Naive B cell (primary cell): ENCODE data around the gene ABCD1. TPM values are rescaled to one million over a fixed set of nuclear protein-coding genes. Genes with fewer than 3 reads are reported as not detected.

Experiments
- ATAC-seq, 2 donors: fragments of 150-1000 bp; cut with Tn5 transposase; 2 replicates each; pipeline ENCODE4 v1.10.0; 2021; ENCODE audit warnings: low read depth in 2 of 2, mild to moderate bottlenecking in 2 of 2, moderate library complexity in 2 of 2
- DNase-seq: peaks from one replicate; pipeline ENCODE4 v3.0.0; 2022
- H3K27ac Mint-ChIP-seq, 6 donors: one replicate each; pipeline ENCODE4 v1.8.0; 2020 to 2022; ENCODE audit warnings: mild to moderate bottlenecking in 6 of 6, mixed read lengths in 6 of 6, moderate library complexity in 5 of 6, inconsistent platforms in 2 of 6
- H3K27me3 Mint-ChIP-seq, 3 donors: one replicate each; pipeline ENCODE4 v1.8.0; 2021 to 2022; ENCODE audit warnings: mixed read lengths in 3 of 3, mild to moderate bottlenecking in 1 of 3
- H3K36me3 Mint-ChIP-seq, 2 donors: one replicate each; pipeline ENCODE4 v1.8.0; 2020 to 2022; ENCODE audit warnings: mixed read lengths in 2 of 2, inconsistent platforms in 1 of 2, mild to moderate bottlenecking in 1 of 2
- H3K4me1 Mint-ChIP-seq, 3 donors: one replicate each; pipeline ENCODE4 v1.8.0; 2020 to 2022; ENCODE audit warnings: mixed read lengths in 3 of 3, inconsistent platforms in 1 of 3, mild to moderate bottlenecking in 1 of 3, moderate library complexity in 1 of 3
- H3K4me3 Mint-ChIP-seq, 8 donors: one replicate each; pipeline ENCODE4 v1.8.0; 2020 to 2022; ENCODE audit warnings: mild to moderate bottlenecking in 8 of 8, mixed read lengths in 8 of 8, moderate library complexity in 8 of 8, inconsistent platforms in 2 of 8
- H3K9me3 Mint-ChIP-seq, 7 donors: one replicate each; pipeline ENCODE4 v1.8.0; 2020 to 2022; ENCODE audit warnings: mixed read lengths in 7 of 7, mild to moderate bottlenecking in 5 of 7, inconsistent platforms in 2 of 7, moderate library complexity in 1 of 7
- polyA plus RNA-seq, 6 donors: library from polyadenylated mRNA; unstranded; fragments of 300-500 nt; fragmentation: Illumina TruSeq; gene quantifications; one replicate each; pipeline ENCODE4 v1.2.3, GENCODE V29; 2021; ENCODE audit warnings: low read depth in 6 of 6

ABCD1 gene
- polyA plus RNA-seq, 6 donors from 2014 or later = 2.2 to 6.2 (median 5.2) TPM

DNA sequence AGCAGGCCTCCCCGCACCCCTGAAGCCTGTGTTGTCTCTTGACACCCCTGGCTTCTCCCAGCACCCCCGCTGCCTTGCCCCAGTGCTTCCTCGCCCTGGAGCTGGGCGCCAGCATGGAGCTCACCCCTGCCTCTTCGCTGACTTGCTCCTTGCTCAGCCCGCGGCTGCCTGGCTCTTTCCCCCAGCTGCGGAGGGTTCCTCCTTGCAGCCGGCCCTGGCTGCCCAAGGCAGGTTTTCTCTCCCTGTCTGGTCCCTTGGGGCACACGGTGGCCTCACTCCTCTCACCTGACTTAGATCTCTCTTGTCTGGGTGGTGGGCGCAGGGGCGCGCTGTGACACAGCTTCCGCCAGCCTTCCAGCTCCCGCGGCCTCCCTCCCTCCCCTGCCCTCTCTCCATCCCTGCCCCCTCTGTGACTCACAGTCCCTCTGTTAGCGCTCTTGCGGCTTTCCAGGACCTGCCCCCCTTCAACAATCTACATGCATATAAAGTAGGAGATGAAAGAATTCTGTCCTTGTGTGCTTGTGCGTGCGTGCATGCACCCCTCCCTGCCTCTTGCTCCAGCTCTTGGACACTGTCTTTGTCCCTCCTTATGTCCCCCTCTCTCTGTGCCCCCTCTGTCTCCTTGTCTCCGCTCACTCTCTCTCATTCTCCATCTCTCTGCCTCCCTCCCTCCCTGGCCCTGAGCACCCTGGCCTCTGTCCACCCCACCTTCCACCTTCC, 41.6 kb downstream of the ABCD1 start:
- ATAC-seq (no peak), DNase-seq (no peak)
- Mint-ChIP-seq H3K27ac (no peak overlapping the region), H3K9me3 (no peaks in the 10 kb centered on the region), H3K4me1 (peaks cover 11 to 22% (median 12%) of the 10 kb centered on the region in 3 donors), H3K4me3 (peak overlapping the region in 1 of 8 donors; percentile 15), H3K27me3 (peaks cover 0 to 13% (median 0%) of the 10 kb centered on the region in 3 donors), H3K36me3 (no peaks in the 10 kb centered on the region)

GRCh38 chrX:153766871-153767673, 42.4 kb downstream of the ABCD1 start:
- DNase-seq (no peak), ATAC-seq (no peak)
- H3K27me3 Mint-ChIP-seq = peaks cover 0 to 13% (median 0%) of the 10 kb centered on the region in 3 donors
- H3K4me3 Mint-ChIP-seq = no peak overlapping the region
- H3K4me1 Mint-ChIP-seq = peaks cover 11 to 22% (median 12%) of the 10 kb centered on the region in 3 donors
- no peaks in the 10 kb centered on the region for H3K36me3 Mint-ChIP-seq
- H3K27ac Mint-ChIP-seq = no peak overlapping the region
- no peaks in the 10 kb centered on the region for H3K9me3 Mint-ChIP-seq

DNA sequence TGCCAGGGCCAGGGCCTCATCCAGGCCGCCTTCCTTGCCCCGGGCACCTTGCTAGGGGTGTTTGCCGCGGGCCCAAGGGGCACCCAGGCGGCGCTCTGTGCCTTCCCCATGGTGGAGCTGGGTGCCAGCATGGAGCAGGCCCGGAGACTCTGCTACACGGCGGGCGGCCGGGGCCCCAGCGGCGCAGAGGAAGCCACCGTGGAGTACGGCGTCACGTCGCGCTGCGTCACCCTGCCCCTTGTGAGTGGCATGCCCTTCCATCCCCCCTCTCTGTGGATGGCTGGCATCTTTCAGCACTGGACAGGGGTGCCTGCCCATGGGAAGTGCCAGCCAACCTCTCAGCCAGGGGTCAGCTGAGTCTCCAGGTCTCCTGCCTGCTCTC, 43.0 kb downstream of the ABCD1 start:
- Mint-ChIP-seq H3K9me3 (no peaks in the 10 kb centered on the region), H3K27me3 (peaks cover 0 to 13% (median 0%) of the 10 kb centered on the region in 3 donors), H3K4me3 (no peak overlapping the region), H3K4me1 (peaks cover 11 to 22% (median 12%) of the 10 kb centered on the region in 3 donors), H3K36me3 (no peaks in the 10 kb centered on the region), H3K27ac (no peak overlapping the region)
- DNase-seq (no peak), ATAC-seq (no peak)

- no peaks in the 10 kb centered on the region for H3K36me3 Mint-ChIP-seq
- DNase-seq (no peak), ATAC-seq (no peak)
- no peak overlapping the region for H3K4me3 Mint-ChIP-seq
- no peak overlapping the region for H3K27ac Mint-ChIP-seq
- no peaks in the 10 kb centered on the region for H3K9me3 Mint-ChIP-seq
- peaks cover 9 to 22% (median 11%) of the 10 kb centered on the region in 3 donors for H3K4me1 Mint-ChIP-seq
- peaks cover 0 to 13% (median 0%) of the 10 kb centered on the region in 3 donors for H3K27me3 Mint-ChIP-seq
Measured at GRCh38 chrX:153768311-153769157, 43.9 kb downstream of the ABCD1 start.

GRCh38 chrX:153769158-153769864, 44.7 kb downstream of the ABCD1 start:
- Mint-ChIP-seq H3K4me3 (no peak overlapping the region), H3K27me3 (peaks cover 0 to 13% (median 0%) of the 10 kb centered on the region in 3 donors), H3K27ac (no peak overlapping the region), H3K9me3 (no peaks in the 10 kb centered on the region), H3K4me1 (peaks cover 6 to 16% (median 7%) of the 10 kb centered on the region in 3 donors), H3K36me3 (no peaks in the 10 kb centered on the region)
- DNase-seq (no peak), ATAC-seq (no peak)

DNA sequence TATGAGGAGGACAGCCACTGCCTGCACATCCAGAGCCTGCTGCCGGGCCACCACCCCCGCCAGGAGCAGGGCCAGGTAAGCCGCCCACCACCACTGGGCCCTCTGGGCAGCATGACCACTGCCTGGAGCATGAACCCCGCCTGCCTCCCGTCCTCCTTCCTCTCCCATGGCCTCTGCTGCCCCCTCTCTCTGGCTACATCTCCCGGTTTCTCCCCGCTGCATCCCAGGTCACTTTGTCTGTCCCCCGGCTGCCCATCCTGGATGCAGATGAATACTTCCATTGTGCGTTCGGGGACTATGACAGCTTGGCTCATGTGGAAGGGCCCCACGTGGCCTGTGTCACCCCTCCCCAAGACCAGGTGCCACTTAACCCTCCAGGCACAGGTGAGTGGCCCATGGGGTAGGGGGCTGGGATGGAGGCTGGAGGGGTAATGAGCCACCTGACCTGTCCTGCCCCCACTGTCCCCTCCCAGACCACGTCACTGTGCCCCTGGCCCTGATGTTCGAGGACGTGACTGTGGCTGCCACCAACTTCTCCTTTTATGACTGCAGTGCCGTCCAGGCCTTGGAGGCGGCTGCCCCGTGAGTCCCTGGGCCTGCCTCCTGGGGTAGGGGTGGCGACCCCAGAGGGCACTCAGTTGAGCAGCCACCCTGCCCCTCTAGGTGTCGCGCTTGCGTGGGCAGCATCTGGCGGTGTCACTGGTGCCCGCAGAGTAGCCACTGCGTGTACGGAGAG, 45.4 kb downstream of the ABCD1 start:
- Mint-ChIP-seq H3K27ac (peak overlapping the region in 1 of 6 donors; percentile 95), H3K27me3 (peaks cover 0 to 13% (median 0%) of the 10 kb centered on the region in 3 donors), H3K4me1 (peaks cover 6 to 16% (median 7%) of the 10 kb centered on the region in 3 donors), H3K9me3 (no peaks in the 10 kb centered on the region), H3K4me3 (no peak overlapping the region), H3K36me3 (no peaks in the 10 kb centered on the region)
- ATAC-seq (no peak), DNase-seq (no peak)

- no peak overlapping the region for H3K4me3 Mint-ChIP-seq
- H3K4me1 Mint-ChIP-seq = peaks cover 6 to 16% (median 7%) of the 10 kb centered on the region in 3 donors
- peaks cover 0 to 13% (median 0%) of the 10 kb centered on the region in 3 donors for H3K27me3 Mint-ChIP-seq
- no peaks in the 10 kb centered on the region for H3K9me3 Mint-ChIP-seq
- ATAC-seq = no peak
- no peak for DNase-seq
- H3K27ac Mint-ChIP-seq = no peak overlapping the region
- no peaks in the 10 kb centered on the region for H3K36me3 Mint-ChIP-seq
Measured at GRCh38 chrX:153770601-153771414, 46.2 kb downstream of the ABCD1 start.

GRCh38 chrX:153771415-153772315, 47.0 kb downstream of the ABCD1 start:
- no peaks in the 10 kb centered on the region for H3K9me3 Mint-ChIP-seq
- no peak overlapping the region for H3K4me3 Mint-ChIP-seq
- DNase-seq (no peak), ATAC-seq (no peak)
- no peak overlapping the region for H3K27ac Mint-ChIP-seq
- peaks cover 0 to 9% (median 2%) of the 10 kb centered on the region in 3 donors for H3K4me1 Mint-ChIP-seq
- peaks cover 0 to 8% (median 0%) of the 10 kb centered on the region in 3 donors for H3K27me3 Mint-ChIP-seq
- no peaks in the 10 kb centered on the region for H3K36me3 Mint-ChIP-seq

DNA sequence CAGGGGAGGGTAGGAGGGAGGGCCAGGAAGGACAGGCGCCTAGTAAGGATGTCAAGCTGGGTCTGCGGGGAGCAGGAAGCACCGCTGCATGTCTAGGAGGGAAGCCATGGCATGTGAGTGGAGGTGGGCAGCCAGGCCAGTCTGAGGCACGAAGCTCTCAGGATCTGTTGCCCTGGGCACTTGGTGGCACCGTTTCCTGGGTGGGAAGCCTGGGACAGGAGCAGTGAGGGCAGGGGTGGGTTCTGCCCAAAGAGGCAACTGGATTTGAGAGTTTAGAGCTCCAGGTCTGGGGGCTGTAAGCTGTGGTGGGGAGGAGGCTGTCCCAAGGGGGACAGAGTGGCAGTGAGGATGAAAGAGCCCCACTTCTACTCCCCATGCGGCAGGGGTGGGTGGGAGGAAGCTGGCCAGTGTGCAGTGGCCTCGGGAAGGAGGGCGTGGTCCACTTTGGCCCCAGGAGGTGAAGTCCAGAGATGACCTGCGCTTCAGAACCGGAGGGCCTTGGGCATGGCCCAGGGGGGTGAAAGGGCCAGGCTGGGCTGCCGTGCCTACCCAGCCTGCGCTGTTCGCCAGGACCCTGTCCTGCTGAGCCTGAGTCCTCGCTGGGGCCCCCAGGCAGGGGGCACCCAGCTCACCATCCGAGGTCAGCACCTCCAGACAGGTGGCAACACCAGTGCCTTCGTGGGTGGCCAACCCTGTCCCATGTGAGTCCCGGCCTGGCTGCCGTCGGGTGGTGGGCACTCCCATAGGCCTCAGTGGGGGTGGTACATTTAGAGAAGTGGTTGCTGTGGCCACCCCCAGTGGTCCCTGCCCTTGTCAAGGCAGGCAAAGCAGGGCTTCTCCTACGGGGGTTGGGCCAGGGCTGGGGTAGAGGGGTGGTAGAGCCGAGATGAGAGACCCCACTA, 47.9 kb downstream of the ABCD1 start:
- no peaks in the 10 kb centered on the region for H3K9me3 Mint-ChIP-seq
- H3K4me1 Mint-ChIP-seq = peaks cover 0 to 7% (median 0%) of the 10 kb centered on the region in 3 donors
- H3K36me3 Mint-ChIP-seq = no peaks in the 10 kb centered on the region
- ATAC-seq (no peak), DNase-seq (no peak)
- H3K27ac Mint-ChIP-seq = no peak overlapping the region
- H3K27me3 Mint-ChIP-seq = peaks cover 0 to 8% (median 0%) of the 10 kb centered on the region in 3 donors
- H3K4me3 Mint-ChIP-seq = peak overlapping the region in 1 of 8 donors; percentile 47

- ATAC-seq = no peak
- H3K36me3 Mint-ChIP-seq = no peaks in the 10 kb centered on the region
- no peak for DNase-seq
- H3K9me3 Mint-ChIP-seq = no peaks in the 10 kb centered on the region
- H3K27ac Mint-ChIP-seq = no peak overlapping the region
- peaks cover 0 to 8% (median 3%) of the 10 kb centered on the region in 3 donors for H3K27me3 Mint-ChIP-seq
- peaks cover 0 to 2% (median 0%) of the 10 kb centered on the region in 3 donors for H3K4me1 Mint-ChIP-seq
- H3K4me3 Mint-ChIP-seq = no peak overlapping the region
Measured at GRCh38 chrX:153773218-153773611, 48.6 kb downstream of the ABCD1 start.
